Mesenchymal stem cell (in vitro differentiated cells and primary cell): ENCODE measurements around the gene PTPRCAP.

Experiments
- DNase-seq: peaks from one replicate; pipeline ENCODE4 v3.0.0-alpha.2; 2013
- H2AFZ ChIP-seq: one replicate; pipeline ENCODE4 v1.6.1; 2013; ENCODE audit warnings: low read depth, mild to moderate bottlenecking, control low read depth, inconsistent platforms, low read length, moderate library complexity
- H2AK5ac ChIP-seq: 2 replicates; pipeline ENCODE4 v1.6.1; 2013; ENCODE audit warnings: low read length, moderate library complexity, mild to moderate bottlenecking, inconsistent platforms; ENCODE audit not compliant: severe bottlenecking
- H2BK120ac ChIP-seq: one replicate; pipeline ENCODE4 v1.6.1; 2013; ENCODE audit warnings: low read depth, mild to moderate bottlenecking, inconsistent platforms, low read length, moderate library complexity
- H2BK12ac ChIP-seq, 2 experiments: one replicate each; pipeline ENCODE4 v1.6.1; 2013; ENCODE audit warnings: inconsistent platforms in 2 of 2, low read length in 2 of 2, mild to moderate bottlenecking in 2 of 2, moderate library complexity in 2 of 2, control low read depth in 1 of 2
- H2BK15ac ChIP-seq: one replicate; pipeline ENCODE4 v1.6.1; 2013; ENCODE audit warnings: mild to moderate bottlenecking, low read depth, inconsistent platforms; ENCODE audit not compliant: poor library complexity, severe bottlenecking
- H2BK5ac ChIP-seq: 2 replicates; pipeline ENCODE4 v1.6.1; 2013; ENCODE audit warnings: low read depth, mild to moderate bottlenecking, low read length, control low read depth, inconsistent platforms; ENCODE audit not compliant: poor library complexity, severe bottlenecking
- H3K14ac ChIP-seq, 2 experiments: one replicate each; pipeline ENCODE4 v1.6.1; 2013; ENCODE audit warnings: inconsistent platforms in 2 of 2, low read length in 2 of 2, control low read depth in 1 of 2, mild to moderate bottlenecking in 1 of 2, moderate library complexity in 1 of 2
- H3K18ac ChIP-seq, 2 experiments: one replicate each; pipeline ENCODE4 v1.6.1; 2013; ENCODE audit warnings: inconsistent platforms in 2 of 2, low read length in 2 of 2, control low read depth in 1 of 2, low read depth in 1 of 2, mild to moderate bottlenecking in 1 of 2
- H3K23ac ChIP-seq, 2 experiments: one replicate each; pipeline ENCODE4 v1.6.1; 2013; ENCODE audit warnings: inconsistent platforms in 2 of 2, low read length in 2 of 2, mild to moderate bottlenecking in 2 of 2, moderate library complexity in 2 of 2, control low read depth in 1 of 2
- H3K27ac ChIP-seq: 2 replicates; pipeline ENCODE4 v1.5.1; 2013; ENCODE audit warnings: mild to moderate bottlenecking, moderate library complexity, low read length, control low read depth, inconsistent platforms; ENCODE audit not compliant: poor library complexity, severe bottlenecking
- H3K27me3 ChIP-seq, 2 experiments: 2 replicates each; pipeline versions ENCODE4 v1.6.1 to v1.7.0; 2013; ENCODE audit warnings: low read length in 2 of 2, mild to moderate bottlenecking in 2 of 2, moderate library complexity in 2 of 2, control low read depth in 1 of 2, inconsistent platforms in 1 of 2; ENCODE audit not compliant: control insufficient read depth in 1 of 2, insufficient read depth in 1 of 2
- H3K36me3 ChIP-seq, 2 experiments: 2 replicates each; pipeline versions ENCODE4 v1.6.1 to v1.7.0; 2013; ENCODE audit warnings: low read length in 2 of 2, control low read depth in 1 of 2, inconsistent platforms in 1 of 2, low read depth in 1 of 2, mild to moderate bottlenecking in 1 of 2; ENCODE audit not compliant: insufficient read depth in 2 of 2, control insufficient read depth in 1 of 2
- H3K4ac ChIP-seq, 2 experiments: one replicate each; pipeline ENCODE4 v1.6.1; 2013; ENCODE audit warnings: inconsistent platforms in 2 of 2, low read length in 2 of 2, mild to moderate bottlenecking in 2 of 2, moderate library complexity in 2 of 2, control low read depth in 1 of 2, low read depth in 1 of 2
- H3K4me1 ChIP-seq: 2 replicates; pipeline ENCODE4 v1.6.1; 2013; ENCODE audit warnings: low read depth, low read length, control low read depth; ENCODE audit not compliant: control insufficient read depth, insufficient read depth
- H3K4me2 ChIP-seq: 2 replicates; pipeline ENCODE4 v1.6.1; 2013; ENCODE audit warnings: low read length, mild to moderate bottlenecking, inconsistent platforms; ENCODE audit not compliant: poor library complexity, severe bottlenecking
- H3K4me3 ChIP-seq, 2 experiments: 2 replicates each; pipeline versions ENCODE4 v1.5.1 to v1.7.0; 2013; ENCODE audit warnings: low read length in 2 of 2, mild to moderate bottlenecking in 2 of 2, control low read depth in 1 of 2, low read depth in 1 of 2; ENCODE audit not compliant: insufficient read depth in 1 of 2
- H3K79me1 ChIP-seq: replicated peaks from 2 replicates; pipeline ENCODE4 v1.6.1; 2013; ENCODE audit warnings: mild to moderate bottlenecking, control low read depth, low read length, inconsistent platforms; ENCODE audit not compliant: poor library complexity, severe bottlenecking
- H3K9ac ChIP-seq: 2 replicates; pipeline ENCODE4 v1.7.0; 2013; ENCODE audit warnings: mild to moderate bottlenecking, low read length, moderate library complexity
- H3K9me3 ChIP-seq: 2 replicates; pipeline ENCODE4 v1.7.0; 2013; ENCODE audit warnings: mild to moderate bottlenecking, low read length; ENCODE audit not compliant: control insufficient read depth
- H4K8ac ChIP-seq: one replicate; pipeline ENCODE4 v1.6.1; 2013; ENCODE audit warnings: inconsistent platforms, mild to moderate bottlenecking, low read length, moderate library complexity
- H4K91ac ChIP-seq: one replicate; pipeline ENCODE4 v1.6.1; 2013; ENCODE audit warnings: mild to moderate bottlenecking, low read length, inconsistent platforms
- WGBS: methylation state at CpG from one replicate; pipeline ENCODE4 v1.1.7; 2013; ENCODE audit warnings: mixed read lengths; 5-methylcytosine and 5-hydroxymethylcytosine counted together

The PTPRCAP gene

DNA sequence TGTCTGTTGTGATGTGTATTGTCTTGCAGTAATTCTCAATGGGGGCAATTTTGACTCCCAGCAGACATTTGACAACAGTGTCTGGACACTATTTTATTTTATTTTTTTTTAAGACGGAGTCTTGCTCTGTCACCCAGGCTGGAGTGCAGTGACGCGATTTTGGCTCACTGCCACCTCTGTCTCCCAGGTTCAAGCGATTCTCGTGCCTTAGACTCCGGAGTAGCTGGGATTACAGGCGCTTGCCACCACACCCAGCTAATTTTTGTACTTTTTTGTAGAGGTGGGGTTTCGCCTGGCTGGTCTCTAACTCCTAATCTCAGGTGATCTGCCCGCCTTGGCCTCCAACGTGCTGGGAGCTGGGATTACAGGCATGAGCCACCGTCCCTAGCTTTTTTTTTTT is 7.8 kb downstream of the PTPRCAP start:
- Histone ChIP-seq H2BK120ac (no peak overlapping the region), H3K4me3 (peak overlapping the region in 1 of 2 experiments; percentile 93), H3K27ac (no peak overlapping the region), H3K4me2 (no peak overlapping the region), H3K27me3 (no peaks in the 10 kb centered on the region), H3K23ac (no peak overlapping the region), H2BK5ac (no peak overlapping the region), H3K9ac (peak overlapping the region; percentile 97), H2BK15ac (no peak overlapping the region), H2AFZ (no peak overlapping the region), H3K4me1 (peaks cover 12% of the 10 kb centered on the region), H3K18ac (no peak overlapping the region), H3K14ac (no peak overlapping the region), H2BK12ac (no peak overlapping the region), H3K4ac (no peak overlapping the region), H3K36me3 (peaks cover 41 to 45% of the 10 kb centered on the region in 2 experiments), H4K8ac (no peak overlapping the region), H4K91ac (no peak overlapping the region), H3K79me1 (peaks cover 29% of the 10 kb centered on the region), H3K9me3 (no peaks in the 10 kb centered on the region), H2AK5ac (no peak overlapping the region)
- DNase-seq = no peak
- WGBS = 92% methylated on average over 11 of the region's 11 CpGs

GRCh38 chr11:67429038-67429668 is 8.3 kb downstream of the PTPRCAP start:
- H3K18ac ChIP-seq = no peak overlapping the region
- H3K4me2 ChIP-seq = peak overlapping the region; percentile 77
- peak overlapping the region; percentile 97 for H3K9ac ChIP-seq
- no peak overlapping the region for H2BK5ac ChIP-seq
- no peak overlapping the region for H2AFZ ChIP-seq
- peak overlapping the region; percentile 78 for H4K91ac ChIP-seq
- WGBS = 58% methylated on average over 12 of the region's 12 CpGs
- H3K4me1 ChIP-seq = peaks cover 13% of the 10 kb centered on the region
- H2BK15ac ChIP-seq = no peak overlapping the region
- peak overlapping the region; percentile 21 to 90 for H3K4ac ChIP-seq
- H3K27me3 ChIP-seq = no peaks in the 10 kb centered on the region
- no peak overlapping the region for H2BK12ac ChIP-seq
- no peak overlapping the region for H3K23ac ChIP-seq
- H3K4me3 ChIP-seq = peak overlapping the region; percentile 84 to 93
- no peak overlapping the region for H2BK120ac ChIP-seq
- no peak for DNase-seq
- peak overlapping the region; percentile 5 for H3K27ac ChIP-seq
- H3K36me3 ChIP-seq = peaks cover 35 to 45% of the 10 kb centered on the region in 2 experiments
- no peaks in the 10 kb centered on the region for H3K9me3 ChIP-seq
- no peak overlapping the region for H3K14ac ChIP-seq
- H4K8ac ChIP-seq = peak overlapping the region; percentile 97
- H3K79me1 ChIP-seq = peaks cover 23% of the 10 kb centered on the region
- H2AK5ac ChIP-seq = peak overlapping the region; percentile 44

- 2% methylated on average over 55 of the region's 68 CpGs for WGBS
- DNase-seq = peak; percentile 96
- peaks cover 27 to 45% of the 10 kb centered on the region in 2 experiments for H3K36me3 ChIP-seq
Measured at GRCh38 chr11:67428052-67429001, 9.2 kb downstream of the PTPRCAP start, which contains the start of gene RPS6KB2. Gene RPS6KB2, plus strand, starts transcription at chr11:67428494. Its CDS starts 52 bp downstream, at chr11:67428546.

More at GRCh38 chr11:67428052-67429001, 9.2 kb downstream of the PTPRCAP start, which contains the start of gene RPS6KB2:
- Histone ChIP-seq H3K4me3 (peak within 1 kb of the TSS; percentile 84 to 93), H2AK5ac (peak within 1 kb of the TSS; percentile 44), H3K4ac (peak within 1 kb of the TSS; percentile 21 to 90), H3K18ac (peak within 1 kb of the TSS; percentile 74 to 92), H3K4me1 (peaks cover 14% of the 10 kb centered on the region), H3K27me3 (no peaks in the 10 kb centered on the region), H4K91ac (peak within 1 kb of the TSS; percentile 86), H3K9ac (peak within 1 kb of the TSS; percentile 97), H2AFZ (peak within 1 kb of the TSS; percentile 78), H2BK12ac (no peak within 1 kb of the TSS), H3K79me1 (peaks cover 17% of the 10 kb centered on the region), H2BK15ac (peak within 1 kb of the TSS; percentile 70), H3K9me3 (no peaks in the 10 kb centered on the region), H3K23ac (peak within 1 kb of the TSS in 1 of 2 experiments; percentile 28), H2BK120ac (peak within 1 kb of the TSS; percentile 52), H3K27ac (peak within 1 kb of the TSS; percentile 5), H4K8ac (peak within 1 kb of the TSS; percentile 98), H2BK5ac (no peak within 1 kb of the TSS), H3K14ac (no peak within 1 kb of the TSS), H3K4me2 (peak within 1 kb of the TSS; percentile 77)
